Mesenchymal stem cell (in vitro differentiated cells and primary cell): ENCODE data around the gene APOBEC3C.
"Not testable (repeated sequence)": the region's sequence is repeated elsewhere in the genome, so short reads cannot be mapped to it uniquely, and the experiment has no call there.

Experiments
- DNase-seq: peaks from one replicate; pipeline ENCODE4 v3.0.0-alpha.2; 2013
- H2AFZ ChIP-seq: one replicate; pipeline ENCODE4 v1.6.1; 2013; ENCODE audit warnings: low read depth, mild to moderate bottlenecking, control low read depth, inconsistent platforms, low read length, moderate library complexity
- H2AK5ac ChIP-seq: 2 replicates; pipeline ENCODE4 v1.6.1; 2013; ENCODE audit warnings: low read length, moderate library complexity, mild to moderate bottlenecking, inconsistent platforms; ENCODE audit not compliant: severe bottlenecking
- H2BK120ac ChIP-seq: one replicate; pipeline ENCODE4 v1.6.1; 2013; ENCODE audit warnings: low read depth, mild to moderate bottlenecking, inconsistent platforms, low read length, moderate library complexity
- H2BK12ac ChIP-seq, 2 experiments: one replicate each; pipeline ENCODE4 v1.6.1; 2013; ENCODE audit warnings: inconsistent platforms in 2 of 2, low read length in 2 of 2, mild to moderate bottlenecking in 2 of 2, moderate library complexity in 2 of 2, control low read depth in 1 of 2
- H2BK15ac ChIP-seq: one replicate; pipeline ENCODE4 v1.6.1; 2013; ENCODE audit warnings: mild to moderate bottlenecking, low read depth, inconsistent platforms; ENCODE audit not compliant: poor library complexity, severe bottlenecking
- H2BK5ac ChIP-seq: 2 replicates; pipeline ENCODE4 v1.6.1; 2013; ENCODE audit warnings: low read depth, mild to moderate bottlenecking, low read length, control low read depth, inconsistent platforms; ENCODE audit not compliant: poor library complexity, severe bottlenecking
- H3K14ac ChIP-seq, 2 experiments: one replicate each; pipeline ENCODE4 v1.6.1; 2013; ENCODE audit warnings: inconsistent platforms in 2 of 2, low read length in 2 of 2, control low read depth in 1 of 2, mild to moderate bottlenecking in 1 of 2, moderate library complexity in 1 of 2
- H3K18ac ChIP-seq, 2 experiments: one replicate each; pipeline ENCODE4 v1.6.1; 2013; ENCODE audit warnings: inconsistent platforms in 2 of 2, low read length in 2 of 2, control low read depth in 1 of 2, low read depth in 1 of 2, mild to moderate bottlenecking in 1 of 2
- H3K23ac ChIP-seq, 2 experiments: one replicate each; pipeline ENCODE4 v1.6.1; 2013; ENCODE audit warnings: inconsistent platforms in 2 of 2, low read length in 2 of 2, mild to moderate bottlenecking in 2 of 2, moderate library complexity in 2 of 2, control low read depth in 1 of 2
- H3K27ac ChIP-seq: 2 replicates; pipeline ENCODE4 v1.5.1; 2013; ENCODE audit warnings: mild to moderate bottlenecking, moderate library complexity, low read length, control low read depth, inconsistent platforms; ENCODE audit not compliant: poor library complexity, severe bottlenecking
- H3K27me3 ChIP-seq, 2 experiments: 2 replicates each; pipeline versions ENCODE4 v1.6.1 to v1.7.0; 2013; ENCODE audit warnings: low read length in 2 of 2, mild to moderate bottlenecking in 2 of 2, moderate library complexity in 2 of 2, control low read depth in 1 of 2, inconsistent platforms in 1 of 2; ENCODE audit not compliant: control insufficient read depth in 1 of 2, insufficient read depth in 1 of 2
- H3K36me3 ChIP-seq, 2 experiments: 2 replicates each; pipeline versions ENCODE4 v1.6.1 to v1.7.0; 2013; ENCODE audit warnings: low read length in 2 of 2, control low read depth in 1 of 2, inconsistent platforms in 1 of 2, low read depth in 1 of 2, mild to moderate bottlenecking in 1 of 2; ENCODE audit not compliant: insufficient read depth in 2 of 2, control insufficient read depth in 1 of 2
- H3K4ac ChIP-seq, 2 experiments: one replicate each; pipeline ENCODE4 v1.6.1; 2013; ENCODE audit warnings: inconsistent platforms in 2 of 2, low read length in 2 of 2, mild to moderate bottlenecking in 2 of 2, moderate library complexity in 2 of 2, control low read depth in 1 of 2, low read depth in 1 of 2
- H3K4me1 ChIP-seq: 2 replicates; pipeline ENCODE4 v1.6.1; 2013; ENCODE audit warnings: low read depth, low read length, control low read depth; ENCODE audit not compliant: control insufficient read depth, insufficient read depth
- H3K4me2 ChIP-seq: 2 replicates; pipeline ENCODE4 v1.6.1; 2013; ENCODE audit warnings: low read length, mild to moderate bottlenecking, inconsistent platforms; ENCODE audit not compliant: poor library complexity, severe bottlenecking
- H3K4me3 ChIP-seq, 2 experiments: 2 replicates each; pipeline versions ENCODE4 v1.5.1 to v1.7.0; 2013; ENCODE audit warnings: low read length in 2 of 2, mild to moderate bottlenecking in 2 of 2, control low read depth in 1 of 2, low read depth in 1 of 2; ENCODE audit not compliant: insufficient read depth in 1 of 2
- H3K79me1 ChIP-seq: replicated peaks from 2 replicates; pipeline ENCODE4 v1.6.1; 2013; ENCODE audit warnings: mild to moderate bottlenecking, control low read depth, low read length, inconsistent platforms; ENCODE audit not compliant: poor library complexity, severe bottlenecking
- H3K9ac ChIP-seq: 2 replicates; pipeline ENCODE4 v1.7.0; 2013; ENCODE audit warnings: mild to moderate bottlenecking, low read length, moderate library complexity
- H3K9me3 ChIP-seq: 2 replicates; pipeline ENCODE4 v1.7.0; 2013; ENCODE audit warnings: mild to moderate bottlenecking, low read length; ENCODE audit not compliant: control insufficient read depth
- H4K8ac ChIP-seq: one replicate; pipeline ENCODE4 v1.6.1; 2013; ENCODE audit warnings: inconsistent platforms, mild to moderate bottlenecking, low read length, moderate library complexity
- H4K91ac ChIP-seq: one replicate; pipeline ENCODE4 v1.6.1; 2013; ENCODE audit warnings: mild to moderate bottlenecking, low read length, inconsistent platforms
- WGBS: methylation state at CpG from one replicate; pipeline ENCODE4 v1.1.7; 2013; ENCODE audit warnings: mixed read lengths; 5-methylcytosine and 5-hydroxymethylcytosine counted together

The APOBEC3C gene

DNA sequence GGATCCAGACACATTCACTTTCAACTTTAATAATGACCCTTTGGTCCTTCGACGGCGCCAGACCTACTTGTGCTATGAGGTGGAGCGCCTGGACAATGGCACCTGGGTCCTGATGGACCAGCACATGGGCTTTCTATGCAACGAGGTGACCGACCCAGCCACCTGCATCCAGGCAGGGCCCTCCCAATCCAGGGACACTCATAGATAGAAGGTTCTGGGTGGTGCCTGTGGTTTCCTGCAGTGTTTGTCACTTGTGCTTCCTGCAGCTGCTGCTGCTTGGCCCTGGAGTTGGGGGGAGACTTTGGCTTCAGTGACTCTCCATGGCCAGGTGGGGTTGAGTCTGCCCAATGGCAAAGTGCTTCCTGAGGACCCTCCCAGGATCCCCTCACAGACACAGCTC is 24.6 kb upstream of the APOBEC3C start:
- H3K4me3 ChIP-seq: no peak overlapping the region
- H2BK15ac ChIP-seq: no peak overlapping the region
- no peak overlapping the region for H3K14ac ChIP-seq
- no peak overlapping the region for H4K8ac ChIP-seq
- H3K27me3 ChIP-seq: no peaks in the 10 kb centered on the region
- no peak overlapping the region for H3K4me2 ChIP-seq
- H2AK5ac ChIP-seq: no peak overlapping the region
- no peak overlapping the region for H2AFZ ChIP-seq
- H3K23ac ChIP-seq: no peak overlapping the region
- no peak overlapping the region for H3K27ac ChIP-seq
- H4K91ac ChIP-seq: no peak overlapping the region
- no peak overlapping the region for H2BK12ac ChIP-seq
- DNase-seq: no peak
- no peaks in the 10 kb centered on the region for H3K79me1 ChIP-seq
- peaks cover 5% of the 10 kb centered on the region for H3K4me1 ChIP-seq
- no peak overlapping the region for H2BK5ac ChIP-seq
- over 99% methylated on average over 6 of the region's 6 CpGs for WGBS
- no peaks in the 10 kb centered on the region for H3K9me3 ChIP-seq
- H2BK120ac ChIP-seq: no peak overlapping the region
- H3K36me3 ChIP-seq: no peaks in the 10 kb centered on the region
- no peak overlapping the region for H3K9ac ChIP-seq
- no peak overlapping the region for H3K4ac ChIP-seq
- no peak overlapping the region for H3K18ac ChIP-seq

DNA sequence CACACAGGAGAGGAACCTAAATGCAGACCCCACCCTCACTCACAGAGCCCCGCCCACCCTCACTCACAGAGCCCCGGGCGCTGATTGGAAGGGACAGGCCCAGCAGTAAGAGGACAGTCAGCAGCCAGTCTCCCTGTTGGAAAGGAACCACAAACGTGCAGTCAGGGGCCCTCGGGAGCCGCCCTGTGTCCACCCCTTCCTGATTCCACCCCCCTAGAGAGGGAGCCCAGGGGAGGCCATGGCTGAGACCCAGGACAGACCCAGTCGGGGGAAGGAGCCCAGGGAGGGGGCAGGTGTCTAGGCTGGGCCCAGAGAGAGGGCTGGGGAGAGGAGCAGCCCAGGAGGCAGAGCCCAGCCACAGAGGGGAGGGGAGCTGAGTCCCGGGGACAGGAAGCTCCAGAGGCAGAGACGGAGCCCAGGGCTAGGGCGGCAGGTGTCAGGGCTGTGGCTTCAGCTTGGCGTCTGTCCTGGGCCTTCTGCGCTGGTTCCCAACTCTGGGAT is 21.1 kb upstream of the APOBEC3C start:
- H3K4me2 ChIP-seq, H3K23ac ChIP-seq, H2BK120ac ChIP-seq, H3K4me3 ChIP-seq, H3K36me3 ChIP-seq, H3K9ac ChIP-seq, H2BK5ac ChIP-seq, H3K79me1 ChIP-seq, H3K4me1 ChIP-seq, H3K27ac ChIP-seq, H3K9me3 ChIP-seq, H3K4ac ChIP-seq, H2AK5ac ChIP-seq, H2AFZ ChIP-seq, H3K18ac ChIP-seq, H2BK15ac ChIP-seq, H3K14ac ChIP-seq, H2BK12ac ChIP-seq, H4K91ac ChIP-seq: not testable (repeated sequence)
- WGBS: 42% methylated on average over 2 of the region's 12 CpGs
- peak; percentile 5 for DNase-seq
- H3K27me3 ChIP-seq: peaks cover 0 to 22% of the 10 kb centered on the region in 2 experiments
- peak overlapping the region; percentile 37 for H4K8ac ChIP-seq

DNA sequence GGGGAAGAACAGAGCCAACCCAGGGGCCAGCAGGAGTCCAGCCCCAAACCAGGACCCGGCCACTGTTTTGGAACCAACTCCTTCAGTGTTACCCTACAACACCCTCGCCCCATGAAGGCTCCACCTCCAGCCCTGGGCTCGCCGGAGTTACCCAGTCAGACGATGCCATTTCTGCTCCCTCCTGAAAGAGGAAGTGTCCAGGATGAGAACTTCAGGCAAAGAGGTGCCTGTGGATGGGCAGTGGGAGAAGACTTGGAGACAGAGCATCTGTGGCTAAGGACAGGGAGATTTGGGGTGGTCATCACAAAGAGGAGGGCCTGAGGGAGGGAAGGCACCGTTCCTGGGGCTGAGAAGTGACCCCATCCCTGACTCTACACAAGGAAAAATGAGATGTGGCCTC is 18.0 kb upstream of the APOBEC3C start:
- no peak overlapping the region for H3K4me3 ChIP-seq
- H3K9ac ChIP-seq: no peak overlapping the region
- H3K9me3 ChIP-seq: no peaks in the 10 kb centered on the region
- H4K8ac ChIP-seq: no peak overlapping the region
- no peak overlapping the region for H3K23ac ChIP-seq
- H2AK5ac ChIP-seq: no peak overlapping the region
- H2BK5ac ChIP-seq: no peak overlapping the region
- DNase-seq: no peak
- H2AFZ ChIP-seq: no peak overlapping the region
- H3K79me1 ChIP-seq: no peaks in the 10 kb centered on the region
- H3K27me3 ChIP-seq: peaks cover 8 to 34% of the 10 kb centered on the region in 2 experiments
- no peak overlapping the region for H3K18ac ChIP-seq
- H3K4me2 ChIP-seq: no peak overlapping the region
- no peaks in the 10 kb centered on the region for H3K4me1 ChIP-seq
- H2BK120ac ChIP-seq: no peak overlapping the region
- no peak overlapping the region for H3K14ac ChIP-seq
- no peak overlapping the region for H3K27ac ChIP-seq
- no peak overlapping the region for H4K91ac ChIP-seq
- WGBS: 84% methylated on average over 3 of the region's 6 CpGs
- no peak overlapping the region for H2BK15ac ChIP-seq
- no peak overlapping the region for H3K4ac ChIP-seq
- H2BK12ac ChIP-seq: no peak overlapping the region
- H3K36me3 ChIP-seq: no peaks in the 10 kb centered on the region

DNA sequence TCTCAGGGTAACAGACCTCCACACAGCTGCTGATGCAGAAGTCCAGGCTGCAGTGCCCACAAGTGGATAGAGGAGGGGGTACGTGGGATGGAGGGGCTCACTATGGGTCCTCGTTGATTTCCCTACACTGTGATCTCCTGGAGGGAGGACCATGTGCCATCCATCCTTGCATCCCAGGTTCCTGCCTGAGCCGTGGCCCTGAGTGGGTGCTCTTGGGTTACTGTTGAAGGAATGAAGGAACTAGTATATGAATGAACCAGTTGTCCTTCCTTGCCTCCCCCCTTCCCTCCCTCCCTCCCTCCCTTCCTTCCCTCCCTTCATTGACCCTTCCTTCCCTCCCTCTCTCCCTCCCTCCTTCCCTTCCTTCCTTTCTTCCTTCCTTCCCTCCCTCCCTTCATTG is 16.5 kb upstream of the APOBEC3C start:
- H2BK12ac ChIP-seq: no peak overlapping the region
- H3K27me3 ChIP-seq: peaks cover 8 to 34% of the 10 kb centered on the region in 2 experiments
- no peaks in the 10 kb centered on the region for H3K79me1 ChIP-seq
- no peaks in the 10 kb centered on the region for H3K9me3 ChIP-seq
- H3K27ac ChIP-seq: no peak overlapping the region
- H4K91ac ChIP-seq: no peak overlapping the region
- no peaks in the 10 kb centered on the region for H3K36me3 ChIP-seq
- DNase-seq: no peak
- H3K14ac ChIP-seq: peak overlapping the region in 1 of 2 experiments; percentile 16
- no peak overlapping the region for H2BK5ac ChIP-seq
- H2BK120ac ChIP-seq: no peak overlapping the region
- H4K8ac ChIP-seq: no peak overlapping the region
- no peak overlapping the region for H2AK5ac ChIP-seq
- H3K23ac ChIP-seq: no peak overlapping the region
- H3K4ac ChIP-seq: no peak overlapping the region
- H3K18ac ChIP-seq: no peak overlapping the region
- WGBS: 83% methylated on average over 2 of the region's 3 CpGs
- no peak overlapping the region for H2AFZ ChIP-seq
- no peaks in the 10 kb centered on the region for H3K4me1 ChIP-seq
- no peak overlapping the region for H2BK15ac ChIP-seq
- H3K4me2 ChIP-seq: no peak overlapping the region
- H3K9ac ChIP-seq: no peak overlapping the region
- no peak overlapping the region for H3K4me3 ChIP-seq
